Activated CD4-positive, alpha-beta T cell treated with anti-CD3 and anti-CD28 coated beads, Interleukin-10, Interleukin-2, amounts not matched to agents 100 ng/mL and 50 ng/mL, durations not matched to agents 16 hours and 8 hours (primary cell): Measurements from ENCODE around the gene PLEKHM3.

Experiments used
- DNase-seq: peaks from one replicate; pipeline ENCODE4 v3.0.0-alpha.2; 2020

The PLEKHM3 gene

GRCh38 chr2:207884127-207884526 lies 141.2 kb downstream of the PLEKHM3 start:
- DNase-seq = no peak

GRCh38 chr2:207883002-207883780 lies 142.1 kb downstream of the PLEKHM3 start:
- DNase-seq = peak; percentile 4

- no peak for DNase-seq
Observed at GRCh38 chr2:207881902-207882301, 143.4 kb downstream of the PLEKHM3 start.

GRCh38 chr2:207879536-207879935 lies 145.8 kb downstream of the PLEKHM3 start:
- DNase-seq = no peak

- DNase-seq = no peak
Observed at GRCh38 chr2:207876842-207877535, 148.3 kb downstream of the PLEKHM3 start.

- no peak for DNase-seq
Observed at GRCh38 chr2:207875473-207876212, 149.7 kb downstream of the PLEKHM3 start.

GRCh38 chr2:207873794-207874193 lies 151.5 kb downstream of the PLEKHM3 start:
- DNase-seq = no peak

- no peak for DNase-seq
Observed at GRCh38 chr2:207871911-207872310, 153.4 kb downstream of the PLEKHM3 start.

GRCh38 chr2:207871506-207871905 lies 153.8 kb downstream of the PLEKHM3 start:
- DNase-seq = no peak

GRCh38 chr2:207870814-207871213 lies 154.5 kb downstream of the PLEKHM3 start:
- DNase-seq = no peak

- peak; percentile 18 for DNase-seq
Observed at GRCh38 chr2:207869784-207870778, 155.2 kb downstream of the PLEKHM3 start.

GRCh38 chr2:207868855-207869596 lies 156.3 kb downstream of the PLEKHM3 start:
- no peak for DNase-seq

GRCh38 chr2:207867905-207868304 lies 157.4 kb downstream of the PLEKHM3 start:
- no peak for DNase-seq

GRCh38 chr2:207867056-207867455 lies 158.3 kb downstream of the PLEKHM3 start:
- DNase-seq = no peak

GRCh38 chr2:207865210-207865609 lies 160.1 kb downstream of the PLEKHM3 start:
- no peak for DNase-seq

- DNase-seq = no peak
Observed at GRCh38 chr2:207863345-207863744, 162.0 kb downstream of the PLEKHM3 start.

GRCh38 chr2:207861789-207862188 lies 163.5 kb downstream of the PLEKHM3 start:
- DNase-seq = no peak

GRCh38 chr2:207860685-207861084 lies 164.6 kb downstream of the PLEKHM3 start:
- no peak for DNase-seq

GRCh38 chr2:207855591-207855990 lies 169.7 kb downstream of the PLEKHM3 start:
- no peak for DNase-seq

- no peak for DNase-seq
Observed at GRCh38 chr2:207854484-207855440, 170.6 kb downstream of the PLEKHM3 start.
